PC-3 (cell line): Measurements from ENCODE around the gene NFU1. TPM values are rescaled to one million over a fixed set of nuclear protein-coding genes. Genes with fewer than 3 reads are reported as not detected.
"Not testable (repeated sequence)": the region's sequence is repeated elsewhere in the genome, so short reads cannot be mapped to it uniquely, and the experiment has no call there.

Experiments used
- ATAC-seq: fragments of 200-7000 bp; cut with Tn5 transposase; 2 replicates; pipeline ENCODE4 v1.9.1; 2020; ENCODE audit warnings: mild to moderate bottlenecking, moderate library complexity
- BruUV-seq: library from RNA; stranded (reverse); fragments of 400-500 nt; replicated peaks from 2 replicates; lab custom pipeline; 2021; lab: Mats Ljungman, UMichigan
- CTCF ChIA-PET: fragments of 300-600 bp; sonication (Branson Sonifier 250); formaldehyde crosslinking; loops from one replicate; lab custom pipeline; 2022; ENCODE audit warnings: antibody characterized with exemption; lab: Charles Lee
- POLR2A ChIA-PET: fragments of 300-600 bp; sonication (Branson Sonifier 250); formaldehyde crosslinking; loops from one replicate; lab custom pipeline; 2022; ENCODE audit warnings: antibody characterized with exemption; ENCODE audit not compliant: unreplicated experiment; lab: Charles Lee
- DNase-seq: peaks from one replicate; pipeline ENCODE4 v3.0.0-alpha.2; 2015
- H2AFZ ChIP-seq: fragments of 300-600 bp; sonication (generic); 2 replicates; pipeline ENCODE4 v1.6.0; 2016; ENCODE audit warnings: antibody characterized with exemption, low read length
- H3F3A ChIP-seq: fragments of 300-600 bp; sonication (generic); one replicate; pipeline ENCODE4 v1.6.0; 2017; ENCODE audit warnings: antibody characterized with exemption, low read length, control low read depth, mild to moderate bottlenecking; ENCODE audit not compliant: unreplicated experiment
- H3K27ac ChIP-seq: fragments of 300-600 bp; sonication (generic); 2 replicates; pipeline ENCODE4 v1.5.1; 2016; ENCODE audit warnings: mild to moderate bottlenecking, low read length
- H3K27me3 ChIP-seq: fragments of 300-600 bp; sonication (generic); 2 replicates; pipeline ENCODE4 v1.6.1; 2016; ENCODE audit warnings: low read length, mixed read lengths
- H3K36me3 ChIP-seq: fragments of 300-600 bp; sonication (generic); 2 replicates; pipeline ENCODE4 v1.6.1; 2016; ENCODE audit warnings: low read depth, mixed run types, low read length, mixed read lengths
- H3K4me1 ChIP-seq: fragments of 300-600 bp; sonication (generic); 2 replicates; pipeline ENCODE4 v1.5.1; 2016; ENCODE audit warnings: low read length; ENCODE audit not compliant: insufficient read depth
- H3K4me2 ChIP-seq: fragments of 300-600 bp; sonication (generic); 2 replicates; pipeline ENCODE4 v1.6.0; 2016; ENCODE audit warnings: low read length
- H3K4me3 ChIP-seq: fragments of 300-600 bp; sonication (generic); 2 replicates; pipeline ENCODE4 v1.5.1; 2016; ENCODE audit warnings: mild to moderate bottlenecking, low read length, mixed read lengths
- H3K79me2 ChIP-seq: fragments of 300-600 bp; sonication (generic); 2 replicates; pipeline ENCODE4 v1.6.1; 2017; ENCODE audit warnings: low read length, mixed read lengths
- H3K9ac ChIP-seq: fragments of 300-600 bp; sonication (generic); 2 replicates; pipeline ENCODE4 v1.6.0; 2016; ENCODE audit warnings: mild to moderate bottlenecking, low read length
- H3K9me2 ChIP-seq: fragments of 300-600 bp; sonication (generic); replicated peaks from 2 replicates; pipeline ENCODE4 v1.6.1; 2016; ENCODE audit warnings: mixed run types, low read length, mixed read lengths
- H3K9me3 ChIP-seq: fragments of 300-600 bp; sonication (generic); 2 replicates; pipeline ENCODE4 v1.6.1; 2016; ENCODE audit warnings: low read length, mixed read lengths
- H4K20me1 ChIP-seq: fragments of 300-600 bp; sonication (generic); 2 replicates; pipeline ENCODE4 v1.6.1; 2016; ENCODE audit warnings: low read length, mixed read lengths
- EZH2 ChIP-seq: fragments of 300-600 bp; sonication (generic); IDR thresholded peaks from one replicate; pipeline ENCODE4 v1.6.1; 2017; ENCODE audit warnings: antibody characterized with exemption, mild to moderate bottlenecking, low read length; ENCODE audit not compliant: unreplicated experiment
- EZH2phosphoT487 ChIP-seq: fragments of 300-600 bp; sonication (generic); IDR thresholded peaks from 2 replicates; pipeline ENCODE4 v1.6.1; 2018; ENCODE audit warnings: mild to moderate bottlenecking, antibody characterized with exemption, low read length, borderline replicate concordance
- intact Hi-C: fragments of 100-400 bp; cut with micrococcal nuclease; formaldehyde crosslinking; loops from 2 replicates; pipeline ENCODE4 v1.9.0; 2023
- total RNA-seq: library from RNA; depleted of rRNA; stranded (reverse); fragments of >200 nt; gene quantifications from 2 replicates; pipeline ENCODE4 v1.2.3, GENCODE V29; 2014
- TF ChIP-seq, protein P1 (sequence below): fragments of 300-600 bp; sonication (generic); conservative IDR thresholded peaks from 2 replicates; pipeline ENCODE4 v1.5.1; 2017; ENCODE audit warnings: antibody characterized with exemption, low read depth, mild to moderate bottlenecking, low read length

NFU1 gene
- total RNA-seq, 1 experiment from 2014 or later, result 45.6 TPM

DNA sequence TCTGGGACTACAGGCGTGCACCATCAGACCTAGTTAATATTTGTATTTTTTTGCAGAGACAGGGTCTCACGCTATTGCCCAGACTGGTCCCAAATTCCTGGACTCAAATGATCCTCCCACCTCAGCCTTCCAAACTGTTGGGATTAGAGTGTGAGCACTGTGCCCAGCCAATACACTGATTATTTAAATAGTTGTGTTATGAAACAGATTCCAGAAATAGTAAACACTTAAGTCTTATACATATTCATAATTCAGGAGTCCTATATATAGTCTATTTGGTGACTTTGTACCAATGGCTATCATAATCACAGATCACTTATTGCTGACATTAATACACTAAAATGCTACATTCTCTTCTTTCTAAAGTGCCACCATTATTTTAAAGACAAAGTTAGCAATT lies 12.8 kb downstream of the NFU1 start:
- H3K4me1 ChIP-seq, result no peaks in the 10 kb centered on the region
- BruUV-seq, result no TSS peak
- no peak overlapping the region for H2AFZ ChIP-seq
- no peak overlapping the region for H3K4me2 ChIP-seq
- no peaks in the 10 kb centered on the region for H3K79me2 ChIP-seq
- no peak overlapping the region for H3K4me3 ChIP-seq
- CTCF ChIA-PET, result interaction anchor here (0.7 kb wide), 1 partner anchor 142 kb away, joined by 3 read pairs; no protein-coding TSS in a partner anchor
- DNase-seq, result no peak
- no peaks in the 10 kb centered on the region for H3K36me3 ChIP-seq
- H3K9me3 ChIP-seq, result no peaks in the 10 kb centered on the region
- H4K20me1 ChIP-seq, result no peaks in the 10 kb centered on the region
- H3F3A ChIP-seq, result no peaks in the 10 kb centered on the region
- POLR2A ChIA-PET, result no interaction called here
- intact Hi-C loops, result no loop called here
- no peaks in the 10 kb centered on the region for H3K27me3 ChIP-seq
- no peaks in the 10 kb centered on the region for H3K9me2 ChIP-seq
- H3K27ac ChIP-seq, result no peak overlapping the region
- no peak for ATAC-seq
- no peak for TF ChIP-seq EZH2
- TF ChIP-seq, protein P1, sequence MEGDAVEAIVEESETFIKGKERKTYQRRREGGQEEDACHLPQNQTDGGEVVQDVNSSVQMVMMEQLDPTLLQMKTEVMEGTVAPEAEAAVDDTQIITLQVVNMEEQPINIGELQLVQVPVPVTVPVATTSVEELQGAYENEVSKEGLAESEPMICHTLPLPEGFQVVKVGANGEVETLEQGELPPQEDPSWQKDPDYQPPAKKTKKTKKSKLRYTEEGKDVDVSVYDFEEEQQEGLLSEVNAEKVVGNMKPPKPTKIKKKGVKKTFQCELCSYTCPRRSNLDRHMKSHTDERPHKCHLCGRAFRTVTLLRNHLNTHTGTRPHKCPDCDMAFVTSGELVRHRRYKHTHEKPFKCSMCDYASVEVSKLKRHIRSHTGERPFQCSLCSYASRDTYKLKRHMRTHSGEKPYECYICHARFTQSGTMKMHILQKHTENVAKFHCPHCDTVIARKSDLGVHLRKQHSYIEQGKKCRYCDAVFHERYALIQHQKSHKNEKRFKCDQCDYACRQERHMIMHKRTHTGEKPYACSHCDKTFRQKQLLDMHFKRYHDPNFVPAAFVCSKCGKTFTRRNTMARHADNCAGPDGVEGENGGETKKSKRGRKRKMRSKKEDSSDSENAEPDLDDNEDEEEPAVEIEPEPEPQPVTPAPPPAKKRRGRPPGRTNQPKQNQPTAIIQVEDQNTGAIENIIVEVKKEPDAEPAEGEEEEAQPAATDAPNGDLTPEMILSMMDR, result no peak
- no peak for TF ChIP-seq EZH2phosphoT487
- no peak overlapping the region for H3K9ac ChIP-seq

DNA sequence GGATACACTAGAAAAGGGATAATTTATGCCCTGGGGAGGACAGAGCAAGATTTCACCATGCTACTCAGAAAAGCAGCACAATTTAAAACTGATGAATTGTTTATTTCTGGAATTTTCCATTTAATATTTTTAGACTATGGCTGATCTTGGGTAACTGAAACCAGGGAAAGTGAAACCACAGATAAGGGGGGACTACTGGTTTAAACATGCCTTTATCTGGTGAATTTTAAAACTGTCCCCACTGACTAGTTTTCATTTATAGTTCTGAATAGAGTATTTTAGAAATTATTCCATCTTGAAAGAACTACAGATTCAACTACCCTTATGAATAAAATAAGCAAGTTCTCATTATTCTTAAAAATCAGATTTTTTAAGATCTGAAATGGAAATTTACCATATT lies 15.0 kb downstream of the NFU1 start:
- no peak overlapping the region for H3K27ac ChIP-seq
- BruUV-seq, result no TSS peak
- no peak for TF ChIP-seq EZH2
- TF ChIP-seq, protein P1, result no peak
- no peak for TF ChIP-seq EZH2phosphoT487
- H2AFZ ChIP-seq, result no peak overlapping the region
- DNase-seq (no peak), ATAC-seq (no peak)
- H3K4me2 ChIP-seq, result no peak overlapping the region
- no peak overlapping the region for H3K4me3 ChIP-seq
- CTCF ChIA-PET, result no interaction called here
- POLR2A ChIA-PET, result no interaction called here
- no peaks in the 10 kb centered on the region for H3F3A ChIP-seq
- no peaks in the 10 kb centered on the region for H3K79me2 ChIP-seq
- H3K36me3 ChIP-seq, result no peaks in the 10 kb centered on the region
- no peaks in the 10 kb centered on the region for H4K20me1 ChIP-seq
- no peaks in the 10 kb centered on the region for H3K4me1 ChIP-seq
- H3K9me3 ChIP-seq, result no peaks in the 10 kb centered on the region
- H3K27me3 ChIP-seq, result no peaks in the 10 kb centered on the region
- no peaks in the 10 kb centered on the region for H3K9me2 ChIP-seq
- H3K9ac ChIP-seq, result no peak overlapping the region
- intact Hi-C loops, result no loop called here

DNA sequence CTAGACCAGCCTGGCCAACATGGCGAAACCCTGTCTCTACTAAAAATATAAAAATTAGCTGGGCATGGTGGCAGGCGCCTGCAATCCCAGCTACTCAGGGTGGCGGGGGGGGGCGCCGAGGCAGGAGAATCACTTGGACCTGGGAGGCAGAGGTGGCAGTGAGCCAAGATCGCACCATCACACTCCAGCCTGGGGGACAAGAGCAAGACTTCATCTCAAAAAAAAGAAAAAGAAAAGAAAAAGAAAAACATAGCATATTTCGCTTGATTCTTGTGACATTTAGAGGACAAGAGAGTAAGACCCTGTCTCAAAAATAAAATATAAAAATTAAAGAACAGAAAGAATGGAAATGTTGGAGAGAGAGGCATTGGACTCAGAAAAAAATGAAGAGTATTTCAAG lies 18.1 kb downstream of the NFU1 start:
- H3K4me1 ChIP-seq, H3K27me3 ChIP-seq, H3K36me3 ChIP-seq, H2AFZ ChIP-seq, H3K4me3 ChIP-seq, H3F3A ChIP-seq, intact Hi-C loops, H3K9me2 ChIP-seq, BruUV-seq, H3K79me2 ChIP-seq, CTCF ChIA-PET, H3K9me3 ChIP-seq, H3K9ac ChIP-seq, H3K4me2 ChIP-seq, H4K20me1 ChIP-seq, H3K27ac ChIP-seq, POLR2A ChIA-PET, ATAC-seq, DNase-seq: not testable (repeated sequence)
